Gastrocnemius medialis (tissue), 4 donors: ENCODE measurements around the gene PRKACA. TPM values are rescaled to one million over a fixed set of nuclear protein-coding genes. Genes with fewer than 3 reads are reported as not detected.

ENCODE experiments used
- ATAC-seq, 2 donors: fragments of 150-250 bp; one replicate each; pipeline ENCODE4 v1.9.1; 2016
- DNase-seq, 2 donors: peaks; one replicate each; pipeline ENCODE4 v3.0.0-alpha.2; 2019
- H3K27ac ChIP-seq, 4 donors: fragments of 200-600 bp; sonication (generic); 1 replicate in 1 of 4; 2 replicates in 3 of 4; pipeline ENCODE4 v1.5.1; 2016 to 2018; ENCODE audit warnings: mild to moderate bottlenecking in 2 of 4, moderate library complexity in 1 of 4
- H3K27me3 ChIP-seq, 3 donors: fragments of 200-600 bp; sonication (generic) in 2 of 3; 1 replicate in 1 of 3; 2 replicates in 2 of 3; pipeline versions ENCODE4 v1.5.1 to v1.6.0; 2016 to 2019; ENCODE audit warnings: mild to moderate bottlenecking in 1 of 3, moderate library complexity in 1 of 3
- H3K36me3 ChIP-seq, 2 donors: fragments of 200-600 bp; sonication (generic) in 1 of 2; one replicate each; pipeline ENCODE4 v1.5.1; 2017 to 2018
- H3K4me1 ChIP-seq, 2 donors: fragments of 200-600 bp; sonication (generic) in 1 of 2; one replicate each; pipeline ENCODE4 v1.5.1; 2016 to 2017; ENCODE audit warnings: mild to moderate bottlenecking in 2 of 2
- H3K4me3 ChIP-seq, 4 donors: fragments of 200-600 bp; sonication (generic) in 3 of 4; 1 replicate in 1 of 4; 2 replicates in 3 of 4; pipeline ENCODE4 v1.5.1; 2016 to 2019; ENCODE audit warnings: mild to moderate bottlenecking in 2 of 4
- H3K9me3 ChIP-seq, 3 donors: fragments of 200-600 bp; sonication (generic) in 2 of 3; 1 replicate in 1 of 3; 2 replicates in 2 of 3; pipeline ENCODE4 v1.5.1; 2016 to 2019
- CTCF ChIP-seq, 5 experiments: fragments of 450-650 bp in 3 of 5; fragments of 200-600 bp in 2 of 5; sonication (generic) in 2 of 5; IDR thresholded peaks in 4 of 5; conservative IDR thresholded peaks in 1 of 5; 1 replicate in 4 of 5; 2 replicates in 1 of 5; pipeline ENCODE4 v1.5.1; 2016 to 2019; ENCODE audit warnings: antibody characterized with exemption in 5 of 5, mild to moderate bottlenecking in 3 of 5, moderate library complexity in 3 of 5
- POLR2A ChIP-seq, 2 donors: fragments of 450-650 bp; IDR thresholded peaks; one replicate each; pipeline ENCODE4 v1.6.1; 2017; ENCODE audit warnings: antibody characterized with exemption in 2 of 2, mild to moderate bottlenecking in 2 of 2, moderate library complexity in 2 of 2
- in situ Hi-C, 4 donors: fragments of 200-750 bp; cut with MboI; loops; one replicate each; pipeline versions ENCODE4 v1.15.0 to v1.8.0; 2017; ENCODE audit warnings: low sequenced_read_pairs in 4 of 4
- intact Hi-C: fragments of 100-400 bp; cut with DNase I; formaldehyde crosslinking; loops from one replicate; pipeline ENCODE4 v1.15.1; 2023; ENCODE audit warnings: low total_unique reads
- total RNA-seq, 4 donors: library from RNA; depleted of rRNA; stranded (reverse); fragments of >200 nt; gene quantifications; one replicate each; pipeline versions ENCODE4 v1.1.0 to v1.2.3, GENCODE V29; 2016

Gene PRKACA
- total RNA-seq, 4 donors from 2014 or later: 74.7 to 180 (median 147) TPM

GRCh38 chr19:14082675-14082960 is 34.9 kb downstream of the PRKACA start:
- Histone ChIP-seq H3K27ac (peak overlapping the region in 3 of 4 donors; percentile 91 to 98 (median 97)), H3K27me3 (no peaks in the 10 kb centered on the region), H3K4me3 (peak overlapping the region in 3 of 4 donors; percentile 93 to 97 (median 93)), H3K36me3 (peaks cover 0 to under 1% of the 10 kb centered on the region in 2 donors), H3K4me1 (peaks cover 17 to 18% of the 10 kb centered on the region in 2 donors), H3K9me3 (no peaks in the 10 kb centered on the region)
- in situ Hi-C loops (loop anchor here in 2 of 4 donors (5.0 to 10.0 kb wide), 2 partner anchors 35 to 298 kb away; partner anchors contain the start of gene PRKACA (in 1 of the 2)), intact Hi-C loops (no loop called here)
- TF ChIP-seq CTCF (IDR thresholded peaks at IDR 0.05 in 4 of 5, conservative IDR thresholded peaks at IDR 0.05 in 1 of 5) (no peak), POLR2A (IDR thresholded peaks at IDR 0.05) (no peak)
- DNase-seq: no peak
- no peak for ATAC-seq

GRCh38 chr19:14081797-14082674 is 35.5 kb downstream of the PRKACA start:
- intact Hi-C loops (loop anchor here (2.0 kb wide), 1 partner anchor 55 kb away; the partner anchor contains the start of gene ASF1B), in situ Hi-C loops (loop anchor here in 2 of 4 donors (5.0 to 10.0 kb wide), 2 partner anchors 35 to 297 kb away; partner anchors contain the start of gene PRKACA (in 1 of the 2))
- Histone ChIP-seq H3K36me3 (no peaks in the 10 kb centered on the region), H3K9me3 (no peaks in the 10 kb centered on the region), H3K27me3 (no peaks in the 10 kb centered on the region), H3K4me3 (peak overlapping the region; percentile 62 to 97 (median 93)), H3K27ac (peak overlapping the region; percentile 80 to 98 (median 94)), H3K4me1 (peaks cover 17 to 18% of the 10 kb centered on the region in 2 donors)
- DNase-seq (no peak), ATAC-seq (peak in 1 of 2 donors; percentile 32)
- TF ChIP-seq POLR2A (IDR thresholded peaks at IDR 0.05): no peak

DNA sequence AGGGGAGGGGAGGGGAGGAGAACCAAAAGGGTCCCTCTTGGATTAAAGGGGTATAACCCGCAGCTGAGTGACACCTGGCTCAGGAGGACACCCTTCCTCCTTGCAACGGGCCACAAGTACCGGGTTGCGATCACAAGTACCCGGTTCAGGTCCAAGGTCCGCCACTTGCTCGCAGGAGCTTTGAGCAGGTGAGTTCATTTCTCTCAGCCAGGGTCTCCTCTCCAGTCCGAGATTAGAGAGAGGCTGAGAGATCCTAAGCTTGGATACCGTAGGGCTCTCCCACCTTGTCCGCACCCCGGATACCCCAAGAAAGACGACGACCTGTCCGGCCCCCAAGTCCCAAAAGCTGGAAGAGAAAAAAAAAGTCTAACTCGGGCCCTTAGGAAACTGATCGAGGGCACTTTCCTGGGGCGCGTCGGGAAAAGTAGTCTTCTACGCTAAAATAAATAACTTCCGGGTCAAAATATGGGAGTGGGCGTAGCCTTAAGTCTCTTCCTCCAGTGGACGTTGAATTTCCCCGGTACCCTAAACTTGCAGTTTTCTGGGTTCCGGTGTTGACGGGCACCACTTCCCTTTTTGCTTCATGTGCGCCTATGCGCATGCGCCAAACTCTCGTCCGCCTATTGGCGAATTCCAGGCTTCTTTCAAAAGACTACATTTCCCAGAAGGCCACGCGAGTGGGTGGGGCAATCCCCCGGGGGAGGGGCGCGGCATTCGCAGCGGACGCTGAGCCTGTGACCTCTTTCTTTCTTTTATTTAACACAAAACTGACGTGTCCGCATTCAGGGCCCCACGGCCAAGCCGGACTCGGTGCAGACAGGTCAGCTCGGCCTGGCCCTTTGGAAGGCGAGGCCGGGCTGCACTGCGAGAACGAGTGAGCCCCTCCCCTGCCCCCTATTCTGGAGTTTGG is 36.4 kb downstream of the PRKACA start:
- DNase-seq (peak; percentile 98 to 99), ATAC-seq (peak; percentile 98 to 100)
- H3K27ac ChIP-seq: peak overlapping the region; percentile 80 to 98 (median 94)
- H3K9me3 ChIP-seq: no peaks in the 10 kb centered on the region
- peak overlapping the region; percentile 62 to 97 (median 93) for H3K4me3 ChIP-seq
- H3K27me3 ChIP-seq: no peaks in the 10 kb centered on the region
- in situ Hi-C loops: loop anchor here in 2 of 4 donors (5.0 to 10.0 kb wide), 2 partner anchors 36 to 296 kb away; partner anchors contain the start of gene PRKACA (in 1 of the 2)
- H3K36me3 ChIP-seq: no peaks in the 10 kb centered on the region
- peaks cover 17 to 18% of the 10 kb centered on the region in 2 donors for H3K4me1 ChIP-seq
- intact Hi-C loops: loop anchor here (2.0 kb wide), 1 partner anchor 56 kb away; the partner anchor contains the start of gene ASF1B
- no peak for TF ChIP-seq CTCF (IDR thresholded peaks at IDR 0.05 in 4 of 5, conservative IDR thresholded peaks at IDR 0.05 in 1 of 5)
- TF ChIP-seq POLR2A (IDR thresholded peaks at IDR 0.05): peak; percentile 72 to 76

- Histone ChIP-seq H3K27me3 (no peaks in the 10 kb centered on the region), H3K4me1 (peaks cover 30 to 35% of the 10 kb centered on the region in 2 donors), H3K27ac (no peak overlapping the region), H3K4me3 (no peak overlapping the region), H3K9me3 (no peaks in the 10 kb centered on the region), H3K36me3 (no peaks in the 10 kb centered on the region)
- DNase-seq: no peak
- no peak for ATAC-seq
- intact Hi-C loops (loop anchor here (10.0 kb wide), 1 partner anchor 484 kb away; no protein-coding TSS in a partner anchor), in situ Hi-C loops (loop anchor here in 1 of 4 donors (10.0 kb wide), 1 partner anchor 204 kb away; the partner anchor contains the start of gene NANOS3)
- no peak for TF ChIP-seq POLR2A (IDR thresholded peaks at IDR 0.05)
- TF ChIP-seq CTCF (IDR thresholded peaks at IDR 0.05 in 4 of 5, conservative IDR thresholded peaks at IDR 0.05 in 1 of 5): no peak
Measured at GRCh38 chr19:14078411-14078810, 39.2 kb downstream of the PRKACA start.
